OCI-LY7 (cell line): ENCODE data around the gene INTS11. TPM values are rescaled to one million over a fixed set of nuclear protein-coding genes. Genes with fewer than 3 reads are reported as not detected.

Experiments used
- BruUV-seq: library from RNA; stranded (reverse); fragments of 400-500 nt; replicated peaks from 2 replicates; lab custom pipeline; 2021; lab: Mats Ljungman, UMichigan
- CTCF ChIA-PET: fragments of 300-600 bp; sonication (Branson Sonifier 250); formaldehyde crosslinking; loops from one replicate; lab custom pipeline; 2022; ENCODE audit warnings: antibody characterized with exemption; ENCODE audit not compliant: unreplicated experiment; lab: Charles Lee
- POLR2A ChIA-PET: fragments of 300-600 bp; sonication (Branson Sonifier 250); formaldehyde crosslinking; loops from one replicate; lab custom pipeline; 2022; ENCODE audit warnings: antibody characterized with exemption; lab: Charles Lee
- DNase-seq: peaks from one replicate; pipeline ENCODE4 v3.0.0-alpha.2; 2015; ENCODE audit warnings: low spot score
- H2AFZ ChIP-seq: fragments of 200-600 bp; sonication (generic), shearing (Covaris generic); 2 replicates; pipeline ENCODE4 v1.6.1; 2014; ENCODE audit warnings: mild to moderate bottlenecking, antibody characterized with exemption, low read length, moderate library complexity
- H3K27ac ChIP-seq: fragments of 200-600 bp; sonication (generic); 2 replicates; pipeline ENCODE4 v1.5.1; 2014; ENCODE audit warnings: mixed run types, low read depth, mild to moderate bottlenecking, moderate library complexity, low read length, inconsistent platforms; ENCODE audit not compliant: poor library complexity, severe bottlenecking
- H3K36me3 ChIP-seq: fragments of 200-600 bp; sonication (generic); 2 replicates; pipeline ENCODE4 v1.6.1; 2014; ENCODE audit warnings: mild to moderate bottlenecking, antibody characterized with exemption, low read length, moderate library complexity, mixed read lengths; ENCODE audit not compliant: insufficient read depth
- H3K4me1 ChIP-seq: fragments of 200-600 bp; sonication (generic); 2 replicates; pipeline ENCODE4 v1.5.1; 2014; ENCODE audit warnings: mild to moderate bottlenecking, low read length; ENCODE audit not compliant: insufficient read depth, poor library complexity, severe bottlenecking
- H3K4me2 ChIP-seq: fragments of 200-600 bp; sonication (generic); 2 replicates; pipeline ENCODE4 v1.6.1; 2014; ENCODE audit warnings: mild to moderate bottlenecking, low read length
- H3K4me3 ChIP-seq: fragments of 200-600 bp; sonication (generic); 2 replicates; pipeline ENCODE4 v1.5.1; 2014; ENCODE audit warnings: mild to moderate bottlenecking, low read depth, low read length; ENCODE audit not compliant: poor library complexity, severe bottlenecking
- H3K79me2 ChIP-seq: fragments of 200-600 bp; sonication (generic); 2 replicates; pipeline ENCODE4 v1.6.1; 2016; ENCODE audit warnings: low read depth, mild to moderate bottlenecking, low read length, moderate library complexity, mixed read lengths; ENCODE audit not compliant: insufficient read depth
- H3K9me2 ChIP-seq: fragments of 200-600 bp; sonication (generic); 2 replicates; pipeline ENCODE4 v1.6.1; 2016; ENCODE audit warnings: mild to moderate bottlenecking, low read length, mixed read lengths; ENCODE audit not compliant: insufficient read depth
- H3K9me3 ChIP-seq: fragments of 200-600 bp; sonication (generic); 2 replicates; pipeline ENCODE4 v1.6.1; 2014; ENCODE audit warnings: mild to moderate bottlenecking, mixed run types, low read length, mixed read lengths
- H4K20me1 ChIP-seq: fragments of 200-600 bp; sonication (generic); 2 replicates; pipeline ENCODE4 v1.6.1; 2014; ENCODE audit warnings: mild to moderate bottlenecking, antibody characterized with exemption, low read length, moderate library complexity, mixed read lengths; ENCODE audit not compliant: insufficient read depth
- CTCF ChIP-seq: fragments of 200-600 bp; sonication (generic); conservative IDR thresholded peaks from 2 replicates; pipeline ENCODE4 v1.5.1; 2014; ENCODE audit warnings: mild to moderate bottlenecking, antibody characterized with exemption, low read length, moderate library complexity, mixed read lengths
- EZH2phosphoT487 ChIP-seq: fragments of 200-600 bp; sonication (generic); IDR thresholded peaks from 2 replicates; pipeline ENCODE4 v1.6.1; 2018; ENCODE audit warnings: low read depth, borderline replicate concordance, mild to moderate bottlenecking, mixed run types, antibody characterized with exemption, low read length, moderate library complexity, mixed read lengths
- intact Hi-C: fragments of 100-400 bp; cut with micrococcal nuclease; formaldehyde crosslinking; loops from one replicate; pipeline ENCODE4 v1.10.0; 2022; ENCODE audit not compliant: unreplicated experiment
- total RNA-seq, 2 experiments: library from RNA; depleted of rRNA in 1 of 2; stranded (reverse); fragments of >200 nt in 1 of 2; shearing (Covaris generic) in 1 of 2; gene quantifications; 2 replicates each; pipeline ENCODE4 v1.2.3, GENCODE V29; 2014 to 2022

The INTS11 gene
- total RNA-seq, 2 experiments from 2014 or later = 142 to 146 TPM

- Histone ChIP-seq H3K9me2 (no peaks in the 10 kb centered on the region), H3K36me3 (peaks cover 12% of the 10 kb centered on the region; the same call in 1 of the 2 replicates), H3K27ac (peak overlapping the region; percentile 21), H3K79me2 (no peaks in the 10 kb centered on the region; the same call in 1 of the 2 replicates), H3K9me3 (no peaks in the 10 kb centered on the region), H3K4me2 (peak overlapping the region; percentile 99), H4K20me1 (peaks cover 5% of the 10 kb centered on the region; the same call in 1 of the 2 replicates), H3K4me3 (peak overlapping the region; percentile 89), H2AFZ (no peak overlapping the region), H3K4me1 (peaks cover 35% of the 10 kb centered on the region)
- intact Hi-C loops = loop anchor here (5.0 kb wide), 3 partner anchors 73 to 273 kb away; partner anchors contain the start of genes B3GALT6, C1orf159 and SDF4
- no peak for TF ChIP-seq CTCF
- no peak for TF ChIP-seq EZH2phosphoT487
- BruUV-seq = no TSS peak
- POLR2A ChIA-PET = interaction anchor here (0.6 kb wide), 1 partner anchor 30 kb away, joined by 3 read pairs; no protein-coding TSS in a partner anchor
- CTCF ChIA-PET = no interaction called here
- DNase-seq = peak; percentile 55
Measured at GRCh38 chr1:1305300-1306069, 19.0 kb downstream of the INTS11 start.

- POLR2A ChIA-PET = interaction anchor here (0.6 kb wide), 1 partner anchor 29 kb away, joined by 3 read pairs; no protein-coding TSS in a partner anchor
- H2AFZ ChIP-seq = no peak overlapping the region
Measured at GRCh38 chr1:1304331-1305299, 19.8 kb downstream of the INTS11 start.

More at GRCh38 chr1:1304331-1305299, 19.8 kb downstream of the INTS11 start:
- H3K4me2 ChIP-seq = peak overlapping the region; percentile 99
- peak overlapping the region; percentile 21 for H3K27ac ChIP-seq
- no peaks in the 10 kb centered on the region; the same call in 1 of the 2 replicates for H3K79me2 ChIP-seq
- H4K20me1 ChIP-seq = no peaks in the 10 kb centered on the region
- intact Hi-C loops = loop anchor here (5.0 kb wide), 3 partner anchors 72 to 272 kb away; partner anchors contain the start of genes B3GALT6, C1orf159 and SDF4
- H3K4me1 ChIP-seq = peaks cover 28% of the 10 kb centered on the region
- CTCF ChIA-PET = no interaction called here
- peaks cover 3% of the 10 kb centered on the region; the same call in 1 of the 2 replicates for H3K36me3 ChIP-seq
- H3K9me2 ChIP-seq = no peaks in the 10 kb centered on the region
- H3K4me3 ChIP-seq = peak overlapping the region; percentile 89
- TF ChIP-seq CTCF (no peak), EZH2phosphoT487 (no peak)
- no TSS peak for BruUV-seq
- no peaks in the 10 kb centered on the region for H3K9me3 ChIP-seq
- no peak for DNase-seq
